ENCODE measurements around the gene SCAPER.

DNA sequence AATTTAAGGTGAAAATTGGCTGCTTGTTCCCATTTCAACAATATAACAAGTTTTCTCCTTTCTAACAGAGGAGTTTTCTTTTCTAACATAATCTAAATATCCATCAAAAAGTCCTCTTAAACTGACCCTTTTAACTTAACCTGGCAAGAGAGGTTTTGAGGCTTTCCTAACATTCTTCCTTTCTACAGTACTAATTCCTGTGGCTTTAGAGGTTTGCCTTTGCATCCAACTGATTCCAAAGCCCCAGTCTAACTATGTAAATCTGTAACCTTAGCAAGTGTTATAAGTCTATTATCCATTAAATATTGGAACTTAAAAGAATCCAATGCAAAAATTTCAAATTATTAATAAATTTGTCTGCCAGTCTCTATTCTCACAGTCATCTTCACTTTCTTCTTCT is 434.4 kb downstream of the SCAPER start:
- TF ChIP-seq POLR2AphosphoS5 (IDR thresholded peaks at IDR 0.05; ENCODE audit: low read depth, low read length): no peak
- TF ChIP-seq SIN3A (IDR thresholded peaks at IDR 0.05; ENCODE audit: borderline replicate concordance, insufficient read depth, low read length): no peak
- TF ChIP-seq, protein P1, sequence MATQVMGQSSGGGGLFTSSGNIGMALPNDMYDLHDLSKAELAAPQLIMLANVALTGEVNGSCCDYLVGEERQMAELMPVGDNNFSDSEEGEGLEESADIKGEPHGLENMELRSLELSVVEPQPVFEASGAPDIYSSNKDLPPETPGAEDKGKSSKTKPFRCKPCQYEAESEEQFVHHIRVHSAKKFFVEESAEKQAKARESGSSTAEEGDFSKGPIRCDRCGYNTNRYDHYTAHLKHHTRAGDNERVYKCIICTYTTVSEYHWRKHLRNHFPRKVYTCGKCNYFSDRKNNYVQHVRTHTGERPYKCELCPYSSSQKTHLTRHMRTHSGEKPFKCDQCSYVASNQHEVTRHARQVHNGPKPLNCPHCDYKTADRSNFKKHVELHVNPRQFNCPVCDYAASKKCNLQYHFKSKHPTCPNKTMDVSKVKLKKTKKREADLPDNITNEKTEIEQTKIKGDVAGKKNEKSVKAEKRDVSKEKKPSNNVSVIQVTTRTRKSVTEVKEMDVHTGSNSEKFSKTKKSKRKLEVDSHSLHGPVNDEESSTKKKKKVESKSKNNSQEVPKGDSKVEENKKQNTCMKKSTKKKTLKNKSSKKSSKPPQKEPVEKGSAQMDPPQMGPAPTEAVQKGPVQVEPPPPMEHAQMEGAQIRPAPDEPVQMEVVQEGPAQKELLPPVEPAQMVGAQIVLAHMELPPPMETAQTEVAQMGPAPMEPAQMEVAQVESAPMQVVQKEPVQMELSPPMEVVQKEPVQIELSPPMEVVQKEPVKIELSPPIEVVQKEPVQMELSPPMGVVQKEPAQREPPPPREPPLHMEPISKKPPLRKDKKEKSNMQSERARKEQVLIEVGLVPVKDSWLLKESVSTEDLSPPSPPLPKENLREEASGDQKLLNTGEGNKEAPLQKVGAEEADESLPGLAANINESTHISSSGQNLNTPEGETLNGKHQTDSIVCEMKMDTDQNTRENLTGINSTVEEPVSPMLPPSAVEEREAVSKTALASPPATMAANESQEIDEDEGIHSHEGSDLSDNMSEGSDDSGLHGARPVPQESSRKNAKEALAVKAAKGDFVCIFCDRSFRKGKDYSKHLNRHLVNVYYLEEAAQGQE (IDR thresholded peaks at IDR 0.05; ENCODE audit: insufficient read depth in 1 of 2, low read depth in 2 of 2, low read length in 2 of 2): no peak

Measured in PFSK-1 (cell line).